GM18511 (cell line): ENCODE data around the gene TNPO3.
"Not testable (repeated sequence)": the region's sequence is repeated elsewhere in the genome, so short reads cannot be mapped to it uniquely, and the experiment has no call there.

Source experiments
- ATAC-seq: cut with Tn5 transposase; IDR thresholded peaks from one replicate; pipeline ENCODE4 v1.9.1; 2021; ENCODE audit warnings: mild to moderate bottlenecking, moderate library complexity; ENCODE audit not compliant: unreplicated experiment

Gene TNPO3

DNA sequence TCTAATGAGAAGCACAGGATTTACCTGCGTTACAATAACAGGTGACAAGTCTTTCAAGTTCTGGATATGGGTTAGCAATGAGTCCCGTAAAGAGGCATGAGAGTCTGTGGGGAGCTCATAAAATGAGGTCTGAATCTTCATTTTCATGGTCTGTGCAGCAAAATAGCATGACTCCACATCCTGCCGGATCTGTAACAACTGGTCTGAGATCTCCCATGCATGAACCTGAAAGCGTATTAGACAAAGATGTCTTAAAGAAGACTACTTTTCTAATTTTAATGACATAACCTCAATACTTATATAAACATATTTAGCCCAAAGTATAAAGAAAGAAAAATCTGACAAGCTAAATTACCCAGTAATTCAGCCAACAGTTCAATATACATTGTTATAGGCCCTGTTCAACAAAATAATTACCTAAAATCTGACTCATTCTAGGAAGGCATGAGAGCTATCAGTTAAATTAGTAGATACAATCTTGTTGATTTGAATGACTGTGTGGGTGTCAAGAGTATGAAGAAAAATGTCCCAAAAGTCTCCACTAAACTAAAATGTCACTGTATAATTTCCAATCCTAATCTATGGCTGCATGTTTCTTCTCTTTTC is 36.9 kb downstream of the TNPO3 start:
- peak; percentile 91 for ATAC-seq

DNA sequence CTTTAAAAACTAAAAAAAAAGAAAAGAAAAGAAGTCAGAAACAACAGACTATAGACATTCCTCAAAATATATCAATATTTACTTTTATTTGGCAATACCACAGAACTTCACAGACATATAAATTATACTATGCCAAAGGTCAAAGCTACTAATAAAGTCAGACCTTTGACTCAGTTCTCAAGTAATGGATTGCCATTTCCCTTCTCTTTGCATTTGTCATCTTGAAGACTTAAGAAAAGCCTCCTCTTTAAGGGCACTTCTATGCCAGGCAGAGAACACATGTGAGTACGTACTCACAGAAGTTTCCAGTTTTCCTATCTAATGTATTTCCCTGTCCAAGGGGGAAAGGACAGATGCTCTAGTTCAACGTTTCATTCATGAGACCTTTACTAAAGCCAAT is 37.6 kb downstream of the TNPO3 start:
- peak; percentile 11 for ATAC-seq

DNA sequence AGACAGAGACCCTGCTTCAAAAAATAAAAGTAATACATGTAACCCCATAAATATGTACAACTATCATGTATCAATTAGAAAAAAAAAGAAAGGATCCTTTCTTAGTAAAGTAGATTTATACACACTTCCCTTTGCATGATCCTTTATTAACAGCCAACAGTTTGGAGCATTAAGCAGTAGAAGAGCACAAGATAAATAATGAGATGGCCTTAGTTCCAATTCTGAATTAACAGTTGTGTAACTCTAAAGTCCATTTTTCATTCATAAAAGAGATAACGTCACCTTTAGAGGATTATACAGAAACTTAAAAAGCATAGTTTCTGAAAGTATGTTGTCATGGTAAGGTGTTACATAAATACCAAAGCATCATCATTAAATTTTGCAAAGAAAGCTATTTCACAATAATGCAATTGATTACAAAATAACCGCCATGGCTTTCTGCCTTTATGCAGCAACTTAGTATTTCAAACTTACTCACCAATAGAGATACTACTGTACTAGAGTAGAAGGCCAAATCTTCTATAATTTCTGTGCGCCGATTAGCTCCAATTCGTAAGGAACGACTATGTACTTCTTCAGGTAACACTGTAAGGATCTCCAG is 40.3 kb downstream of the TNPO3 start:
- no peak for ATAC-seq

- ATAC-seq: no peak
Measured at GRCh38 chr7:129013048-129013724, 41.7 kb downstream of the TNPO3 start.

DNA sequence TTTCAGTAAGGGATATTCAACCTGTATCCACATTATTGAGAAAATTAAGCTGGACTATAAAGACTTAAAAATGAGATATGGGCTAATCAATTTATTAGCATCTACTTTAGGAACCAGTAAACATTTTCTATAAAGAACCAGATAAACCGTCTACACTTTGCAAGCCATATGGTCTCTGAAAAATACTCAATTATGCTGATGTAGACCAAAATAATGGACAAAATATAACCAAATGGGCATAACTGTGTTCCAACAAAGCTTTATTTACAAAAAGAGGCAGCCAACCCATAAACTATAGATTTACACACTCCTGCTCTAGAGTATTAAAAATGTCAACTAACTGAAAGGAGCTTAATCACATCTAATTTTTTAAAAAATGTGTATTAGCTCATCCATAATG is 42.3 kb downstream of the TNPO3 start:
- no peak for ATAC-seq

DNA sequence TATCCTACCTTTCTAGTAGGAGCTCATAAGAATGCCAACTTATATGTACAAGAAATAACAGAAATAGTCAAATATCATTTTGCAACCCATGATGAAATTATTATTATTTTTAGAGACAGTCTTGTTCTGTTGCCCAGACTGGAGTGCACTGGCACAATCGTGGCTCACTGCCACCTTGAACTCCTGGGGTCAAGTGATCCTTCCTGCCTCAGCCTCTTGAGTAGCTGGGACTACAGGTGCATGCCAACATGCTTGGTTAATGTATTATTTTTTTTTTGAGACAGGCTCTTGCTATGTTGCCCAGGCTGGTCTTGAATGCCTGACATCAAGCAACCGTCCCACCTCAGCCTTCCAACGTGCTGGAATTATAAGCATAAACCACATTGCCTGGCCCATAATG is 44.8 kb downstream of the TNPO3 start:
- no peak for ATAC-seq

GRCh38 chr7:129009437-129009836 is 45.5 kb downstream of the TNPO3 start:
- ATAC-seq: peak; percentile 76

- peak; percentile 43 for ATAC-seq
Measured at GRCh38 chr7:129008645-129009414, 46.1 kb downstream of the TNPO3 start.

- ATAC-seq: no peak
Measured at GRCh38 chr7:129007572-129007971, 47.3 kb downstream of the TNPO3 start.

DNA sequence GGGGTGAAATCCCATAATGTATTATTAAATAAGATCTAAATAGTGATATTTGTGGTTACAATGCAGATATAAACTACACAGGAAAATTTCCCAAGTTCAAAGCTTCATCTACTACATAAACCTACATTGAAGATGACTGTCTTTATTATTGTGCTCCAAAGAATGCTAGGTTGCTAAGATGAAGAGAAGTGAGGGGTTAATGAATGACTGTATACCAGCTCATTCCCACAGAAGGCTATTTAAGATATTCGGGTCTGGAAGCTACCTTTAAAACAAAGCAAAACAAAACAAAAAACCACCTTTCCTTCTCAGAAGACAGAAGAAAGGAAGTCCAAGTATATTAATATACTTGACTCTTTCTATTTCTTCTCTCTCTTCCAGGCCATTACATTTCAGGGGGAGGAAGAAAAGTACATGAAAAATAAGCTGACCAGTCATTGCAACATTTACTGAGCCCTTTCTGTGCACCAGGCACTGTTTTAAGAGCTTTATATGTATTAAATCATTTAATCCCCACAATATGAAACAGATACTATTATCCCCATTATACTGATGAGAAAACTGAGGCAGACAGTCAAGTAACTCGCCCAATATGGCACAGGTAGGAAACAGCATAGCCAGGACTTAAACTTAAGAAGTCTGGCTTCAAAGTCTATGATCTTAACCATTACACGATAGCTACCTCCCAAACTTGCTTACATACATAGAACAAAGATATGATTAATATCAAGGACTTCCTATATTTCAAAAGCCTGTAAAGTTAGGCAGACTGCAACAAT is 48.1 kb downstream of the TNPO3 start:
- ATAC-seq: no peak

- ATAC-seq: no peak
Measured at GRCh38 chr7:129005186-129005585, 49.7 kb downstream of the TNPO3 start.

GRCh38 chr7:128997181-128997580 is 57.7 kb downstream of the TNPO3 start:
- ATAC-seq: no peak

GRCh38 chr7:128994560-128994959 is 60.4 kb downstream of the TNPO3 start:
- ATAC-seq: not testable (repeated sequence)

- ATAC-seq: no peak
Measured at GRCh38 chr7:128993419-128993818, 61.5 kb downstream of the TNPO3 start.

DNA sequence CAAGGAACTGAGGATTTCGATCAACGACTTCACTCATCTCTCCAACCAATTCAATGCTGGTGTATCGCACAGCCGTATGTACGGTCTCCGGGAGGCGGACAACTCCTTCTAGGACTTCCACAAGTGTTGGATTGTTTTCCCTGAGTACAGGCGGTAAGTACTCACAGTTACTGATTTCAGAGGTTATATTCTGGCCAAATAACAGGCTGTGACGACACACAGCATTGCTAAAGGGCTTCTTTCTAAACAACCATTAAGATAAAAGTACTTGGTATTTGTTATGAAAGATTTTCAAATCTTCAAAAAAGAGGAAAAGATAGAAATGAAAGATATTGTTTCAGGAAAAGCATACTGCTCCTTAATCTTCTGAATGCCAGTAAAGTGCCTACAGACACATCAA is 65.0 kb downstream of the TNPO3 start:
- no peak for ATAC-seq

DNA sequence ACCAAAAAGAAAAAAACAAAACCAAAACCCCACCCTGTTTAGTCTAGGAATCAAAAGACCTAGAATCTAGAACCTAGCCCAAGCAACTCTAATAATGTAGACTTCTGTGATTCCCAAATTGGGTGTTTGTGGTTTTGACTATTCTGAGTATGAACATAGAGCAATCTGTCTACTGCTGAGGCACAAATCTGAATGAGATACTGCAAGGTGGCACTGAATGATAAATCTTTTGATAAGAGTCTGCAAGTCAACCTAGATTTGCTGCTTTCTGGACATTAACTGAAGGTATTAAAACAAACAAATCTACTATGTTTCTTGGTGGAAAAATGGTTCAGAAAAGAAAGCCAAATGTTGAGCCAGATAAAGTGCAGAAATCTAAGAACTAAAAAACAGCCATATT is 66.5 kb downstream of the TNPO3 start:
- ATAC-seq: no peak

- no peak for ATAC-seq
Measured at GRCh38 chr7:128986609-128987008, 68.3 kb downstream of the TNPO3 start.

- no peak for ATAC-seq
Measured at GRCh38 chr7:128985660-128986059, 69.3 kb downstream of the TNPO3 start.

DNA sequence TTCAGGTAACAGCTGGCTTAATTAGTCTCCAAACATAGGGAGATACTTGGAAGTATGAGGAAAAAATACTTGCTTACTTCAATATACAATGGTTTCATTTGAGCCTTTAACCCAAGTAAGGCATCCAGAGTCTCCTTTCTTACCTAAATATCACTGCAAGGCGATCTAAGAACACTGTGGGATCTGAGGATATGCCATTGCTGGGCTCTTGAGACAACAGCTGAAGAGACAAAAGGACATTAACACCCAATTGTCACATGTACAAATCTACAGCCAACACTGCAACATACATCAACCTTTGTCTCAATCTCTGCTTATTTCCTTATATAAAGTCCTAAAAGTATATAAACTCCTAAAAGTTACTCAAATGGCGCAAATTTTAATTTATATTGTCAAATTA is 72.8 kb downstream of the TNPO3 start:
- ATAC-seq: no peak

- ATAC-seq: no peak
Measured at GRCh38 chr7:128974241-128974934, 80.5 kb downstream of the TNPO3 start.
